Upper lobe of left lung (tissue), 4 donors: ENCODE measurements around the gene DSCAM.

Experiments
- EP300 ChIP-seq, 4 donors: sonication (generic); formaldehyde crosslinking; IDR thresholded peaks; one replicate each; pipeline ENCODE4 v1.5.1; 2017; ENCODE audit warnings: antibody characterized with exemption in 4 of 4, control low read depth in 2 of 4
- POLR2A ChIP-seq, 4 donors: fragments of 450-650 bp; IDR thresholded peaks; one replicate each; pipeline ENCODE4 v1.5.1; 2016 to 2017; ENCODE audit warnings: antibody characterized with exemption in 4 of 4, mild to moderate bottlenecking in 2 of 4
- POLR2AphosphoS5 ChIP-seq, 2 donors: sonication (generic); formaldehyde crosslinking; IDR thresholded peaks; one replicate each; pipeline ENCODE4 v1.5.1; 2017; ENCODE audit warnings: antibody characterized with exemption in 2 of 2
- TF ChIP-seq, protein P1 (sequence below), 6 experiments: fragments of 450-650 bp in 4 of 6; fragments of 200-600 bp in 2 of 6; sonication (generic) in 2 of 6; IDR thresholded peaks; one replicate each; pipeline ENCODE4 v1.5.1; 2016 to 2019; ENCODE audit warnings: antibody characterized with exemption in 6 of 6

DNA sequence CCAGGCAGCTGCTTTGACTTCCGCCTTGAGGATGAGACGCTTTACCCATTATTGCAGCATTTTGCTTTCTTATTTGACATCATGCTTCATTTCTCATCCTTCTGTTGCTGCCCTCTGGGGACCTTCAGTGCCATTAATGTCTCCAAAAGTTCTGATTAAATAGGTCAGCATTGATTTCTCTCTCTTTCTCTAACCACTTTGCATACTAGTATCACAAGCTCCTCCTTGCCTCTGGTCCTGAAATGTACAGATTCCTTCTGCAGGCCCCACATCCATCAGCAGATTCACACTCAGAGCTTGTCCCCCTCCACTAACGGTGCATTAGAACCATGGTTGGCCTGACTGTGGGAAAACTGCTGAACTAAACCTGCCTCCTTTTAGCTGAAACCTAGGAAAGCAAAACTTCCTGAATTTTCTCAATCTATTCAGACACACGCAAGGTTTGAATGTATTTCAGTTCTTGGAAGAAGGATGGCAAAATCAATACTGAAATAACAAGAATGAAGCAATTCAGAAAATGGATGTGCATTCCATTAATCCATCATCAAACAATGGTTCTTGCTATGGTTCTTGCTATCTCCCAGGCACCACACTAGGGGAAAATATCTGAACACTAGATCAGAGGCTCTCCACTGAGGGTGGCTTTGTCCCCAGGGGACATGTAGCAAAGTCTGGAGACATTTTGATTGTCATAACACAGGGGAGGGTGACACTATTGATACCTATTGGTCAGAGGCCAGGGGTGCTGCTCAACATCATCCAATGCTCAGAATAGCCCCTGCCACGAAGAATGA, 825.2 kb downstream of the DSCAM start:
- TF ChIP-seq, protein P1, sequence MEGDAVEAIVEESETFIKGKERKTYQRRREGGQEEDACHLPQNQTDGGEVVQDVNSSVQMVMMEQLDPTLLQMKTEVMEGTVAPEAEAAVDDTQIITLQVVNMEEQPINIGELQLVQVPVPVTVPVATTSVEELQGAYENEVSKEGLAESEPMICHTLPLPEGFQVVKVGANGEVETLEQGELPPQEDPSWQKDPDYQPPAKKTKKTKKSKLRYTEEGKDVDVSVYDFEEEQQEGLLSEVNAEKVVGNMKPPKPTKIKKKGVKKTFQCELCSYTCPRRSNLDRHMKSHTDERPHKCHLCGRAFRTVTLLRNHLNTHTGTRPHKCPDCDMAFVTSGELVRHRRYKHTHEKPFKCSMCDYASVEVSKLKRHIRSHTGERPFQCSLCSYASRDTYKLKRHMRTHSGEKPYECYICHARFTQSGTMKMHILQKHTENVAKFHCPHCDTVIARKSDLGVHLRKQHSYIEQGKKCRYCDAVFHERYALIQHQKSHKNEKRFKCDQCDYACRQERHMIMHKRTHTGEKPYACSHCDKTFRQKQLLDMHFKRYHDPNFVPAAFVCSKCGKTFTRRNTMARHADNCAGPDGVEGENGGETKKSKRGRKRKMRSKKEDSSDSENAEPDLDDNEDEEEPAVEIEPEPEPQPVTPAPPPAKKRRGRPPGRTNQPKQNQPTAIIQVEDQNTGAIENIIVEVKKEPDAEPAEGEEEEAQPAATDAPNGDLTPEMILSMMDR (IDR thresholded peaks at IDR 0.05): no peak
- TF ChIP-seq POLR2A (IDR thresholded peaks at IDR 0.05) (no peak), EP300 (IDR thresholded peaks at IDR 0.05) (no peak), POLR2AphosphoS5 (IDR thresholded peaks at IDR 0.05) (no peak)
